Measurements from ENCODE around the gene TAGLN.
A peak's percentile ranks its signal among the peaks of the same experiment; 100 is the strongest.
"Not testable (repeated sequence)": the region's sequence is repeated elsewhere in the genome, so short reads cannot be mapped to it uniquely, and the experiment has no call there.

Gene TAGLN

GRCh38 chr11:117181586-117182550 lies 17.3 kb upstream of the TAGLN start:
- DNase-seq: no peak

GRCh38 chr11:117182551-117182935 lies 16.6 kb upstream of the TAGLN start:
- DNase-seq: no peak

- not testable (repeated sequence) for DNase-seq
Observed at GRCh38 chr11:117183178-117183577, 16.0 kb upstream of the TAGLN start.

DNA sequence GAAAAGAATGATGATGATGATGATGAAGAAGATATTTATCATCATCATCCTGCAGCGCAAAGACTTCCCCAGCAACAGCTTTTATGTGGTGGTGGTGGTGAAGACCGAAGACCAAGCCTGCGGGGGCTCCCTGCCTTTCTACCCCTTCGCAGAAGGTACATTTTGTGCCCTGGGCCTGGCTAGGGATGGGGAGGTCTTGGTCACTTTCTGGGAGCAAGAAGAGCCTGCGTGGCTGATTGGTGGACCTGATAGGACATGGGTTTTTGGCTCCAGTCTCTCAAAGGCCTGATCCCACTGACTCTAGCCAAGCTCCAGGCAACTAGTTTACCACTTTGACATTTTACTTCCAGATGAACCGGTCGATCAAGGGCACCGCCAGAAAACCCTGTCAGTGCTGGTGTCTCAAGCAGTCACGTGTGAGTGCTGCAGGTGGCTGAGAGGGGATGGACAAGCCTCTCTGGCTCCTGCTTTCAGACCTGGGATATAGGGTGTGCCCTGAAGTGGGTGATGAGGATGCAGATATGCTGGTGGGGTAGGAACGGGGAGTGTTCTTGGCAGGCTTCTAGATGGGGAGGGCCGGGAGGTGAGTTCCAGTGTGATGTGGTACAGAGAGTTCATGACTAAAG lies 15.3 kb upstream of the TAGLN start:
- DNase-seq: no peak

- peak; percentile 49 to 58 for DNase-seq
Observed at GRCh38 chr11:117185736-117186430, 13.3 kb upstream of the TAGLN start.

- DNase-seq: no peak
Observed at GRCh38 chr11:117186431-117186761, 12.8 kb upstream of the TAGLN start.

- DNase-seq: no peak
Observed at GRCh38 chr11:117187007-117187406, 12.2 kb upstream of the TAGLN start.

DNA sequence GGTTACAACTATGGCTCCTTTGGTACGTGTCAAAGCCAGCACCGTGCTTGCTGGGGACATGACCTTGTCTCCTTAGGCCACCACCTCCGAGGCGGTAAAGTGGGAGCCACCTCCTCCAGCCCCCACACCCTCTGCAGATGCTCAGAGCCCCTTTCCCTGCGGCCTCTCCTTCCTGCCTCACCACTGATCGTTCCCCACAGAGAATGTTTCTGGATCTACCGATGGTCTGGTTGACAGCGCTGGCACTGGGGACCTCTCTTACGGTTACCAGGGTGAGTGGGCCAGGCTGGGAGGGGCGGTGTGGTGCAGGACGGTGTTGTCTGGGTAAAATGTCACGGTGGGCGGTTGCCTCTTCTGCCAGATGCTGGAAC lies 11.8 kb upstream of the TAGLN start:
- DNase-seq: no peak

GRCh38 chr11:117187799-117188481 lies 11.2 kb upstream of the TAGLN start:
- DNase-seq: no peak

GRCh38 chr11:117188620-117189081 lies 10.5 kb upstream of the TAGLN start:
- peak; percentile 72 to 85 for DNase-seq

GRCh38 chr11:117189191-117189940 lies 9.8 kb upstream of the TAGLN start:
- peak; percentile 95 to 96 for DNase-seq

DNA sequence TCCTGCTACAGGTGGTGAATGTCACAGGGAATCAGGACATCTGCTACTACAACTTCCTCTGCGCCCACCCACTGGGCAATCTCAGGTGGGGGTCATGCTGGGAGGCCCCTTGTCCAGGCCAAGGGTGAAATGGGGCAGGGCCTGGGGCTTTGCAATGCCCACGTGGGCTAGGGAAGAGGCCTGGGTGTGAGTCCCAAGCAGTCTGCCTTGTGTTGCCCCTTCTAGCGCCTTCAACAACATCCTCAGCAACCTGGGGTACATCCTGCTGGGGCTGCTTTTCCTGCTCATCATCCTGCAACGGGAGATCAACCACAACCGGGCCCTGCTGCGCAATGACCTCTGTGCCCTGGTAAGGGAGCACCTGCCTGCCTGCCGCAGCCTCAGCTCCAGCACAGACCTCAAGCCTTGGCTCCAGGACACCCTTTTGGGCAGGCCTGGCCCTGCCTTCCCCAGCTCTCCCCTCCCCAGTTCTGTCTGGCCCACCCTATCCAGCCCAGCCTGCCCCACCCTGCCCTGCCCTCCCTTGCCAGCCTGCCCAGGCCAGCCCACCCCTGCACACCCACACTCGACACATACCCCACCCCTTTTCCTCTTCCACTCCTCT lies 9.1 kb upstream of the TAGLN start:
- DNase-seq: no peak

GRCh38 chr11:117191680-117192400 lies 7.3 kb upstream of the TAGLN start:
- DNase-seq: no peak

DNA sequence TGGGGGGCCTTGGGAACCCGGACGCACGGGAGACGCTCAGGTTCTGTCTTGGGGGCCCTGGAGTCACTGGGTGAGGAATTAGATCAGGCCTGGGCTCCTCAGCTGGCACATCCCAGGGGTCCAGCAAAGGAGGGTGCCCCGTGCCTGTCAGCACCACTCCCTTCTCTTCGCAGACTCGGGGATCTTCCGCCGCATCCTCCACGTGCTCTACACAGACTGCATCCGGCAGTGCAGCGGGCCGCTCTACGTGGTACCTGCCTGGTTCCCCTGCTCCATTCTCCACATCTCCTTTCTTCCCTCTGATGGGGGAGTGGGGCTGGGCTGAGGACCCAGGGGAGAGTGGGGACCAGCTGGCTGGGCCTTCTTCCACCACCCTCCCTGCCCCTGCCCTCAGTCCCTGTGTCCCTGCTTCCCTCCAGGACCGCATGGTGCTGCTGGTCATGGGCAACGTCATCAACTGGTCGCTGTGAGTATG lies 6.7 kb upstream of the TAGLN start:
- DNase-seq: no peak

DNA sequence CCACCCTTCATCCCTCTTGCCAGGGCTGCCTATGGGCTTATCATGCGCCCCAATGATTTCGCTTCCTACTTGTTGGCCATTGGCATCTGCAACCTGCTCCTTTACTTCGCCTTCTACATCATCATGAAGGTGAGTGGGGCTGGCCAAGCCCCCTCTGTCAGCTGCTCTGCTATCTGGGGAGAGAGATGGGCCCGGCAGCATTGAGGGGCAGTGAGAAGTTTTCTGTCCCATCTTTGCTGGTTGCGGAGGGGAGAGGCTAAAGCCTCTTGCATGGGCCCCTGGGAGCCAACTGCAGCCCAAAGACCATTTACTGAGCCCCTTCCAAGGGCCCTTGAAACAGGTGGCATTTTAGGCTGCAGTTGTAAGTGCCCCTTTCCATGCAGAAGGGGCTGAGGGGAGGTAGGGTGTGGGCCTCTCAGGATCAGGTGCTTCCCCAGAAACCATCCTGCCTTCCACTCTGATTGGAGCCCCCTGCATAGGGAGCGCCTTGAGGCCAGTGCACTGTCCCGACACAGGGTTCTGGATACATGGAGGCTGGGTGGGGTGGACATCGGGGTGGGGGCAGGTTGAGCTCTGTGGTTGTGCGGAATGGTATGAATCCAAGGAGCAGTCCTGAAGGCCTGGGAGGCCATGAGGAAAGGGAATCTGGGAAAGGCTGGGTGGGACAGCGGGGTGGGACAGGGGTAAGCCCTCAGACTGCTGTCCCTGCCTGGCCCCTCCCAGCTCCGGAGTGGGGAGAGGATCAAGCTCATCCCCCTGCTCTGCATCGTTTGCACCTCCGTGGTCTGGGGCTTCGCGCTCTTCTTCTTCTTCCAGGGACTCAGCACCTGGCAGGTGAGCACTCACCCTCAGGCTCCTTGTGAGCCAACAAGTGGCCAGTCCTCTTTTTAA lies 5.8 kb upstream of the TAGLN start:
- DNase-seq: no peak

GRCh38 chr11:117194267-117194666 lies 4.9 kb upstream of the TAGLN start:
- DNase-seq: no peak

DNA sequence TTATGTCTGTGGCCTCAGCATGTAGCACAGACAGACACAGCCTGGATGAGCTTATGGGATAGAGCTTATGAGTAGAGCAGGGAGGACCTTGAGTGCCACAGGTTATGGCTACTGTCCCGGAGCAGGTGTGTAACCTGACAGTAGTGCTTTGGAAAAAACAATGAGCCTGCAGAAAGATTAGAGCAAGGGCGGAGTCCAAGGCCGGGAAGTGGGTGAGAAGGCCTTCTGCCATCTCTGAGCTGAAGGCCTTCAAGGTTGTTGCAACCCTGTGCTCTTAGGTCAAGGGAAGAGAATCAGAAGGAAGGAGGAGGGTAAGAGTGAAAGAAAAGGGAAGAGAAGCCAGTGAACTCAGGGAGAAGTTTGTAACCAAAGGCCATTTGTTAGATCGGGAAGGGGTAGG lies 3.9 kb upstream of the TAGLN start:
- no peak for DNase-seq

- DNase-seq: no peak
Observed at GRCh38 chr11:117195761-117196160, 3.4 kb upstream of the TAGLN start.

DNA sequence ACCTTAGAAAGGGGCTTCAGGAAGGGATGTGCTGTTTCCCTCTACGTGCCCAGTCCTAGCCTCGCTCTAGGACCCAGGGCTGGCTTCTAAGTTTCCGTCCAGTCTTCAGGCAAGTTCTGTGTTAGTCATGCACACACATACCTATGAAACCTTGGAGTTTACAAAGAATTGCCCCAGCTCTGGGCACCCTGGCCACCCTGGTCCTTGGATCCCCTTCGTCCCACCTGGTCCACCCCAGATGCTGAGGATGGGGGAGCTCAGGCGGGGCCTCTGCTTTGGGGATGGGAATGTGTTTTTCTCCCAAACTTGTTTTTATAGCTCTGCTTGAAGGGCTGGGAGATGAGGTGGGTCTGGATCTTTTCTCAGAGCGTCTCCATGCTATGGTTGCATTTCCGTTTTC lies 2.2 kb upstream of the TAGLN start:
- DNase-seq: no peak

Data from inflammatory macrophage treated with lipopolysaccharide for 1 hour (primary cell).